Hepatocyte (in vitro differentiated cells): Measurements from ENCODE around the gene SOX21. TPM values are rescaled to one million over a fixed set of nuclear protein-coding genes. Genes with fewer than 3 reads are reported as not detected.
A peak's percentile ranks its signal among the peaks of the same experiment; 100 is the strongest.

Source experiments
- DNase-seq: peaks from one replicate; pipeline ENCODE4 v3.0.0-alpha.2; 2016; ENCODE audit warnings: low spot score
- H2AFZ ChIP-seq: fragments of 200-600 bp; sonication (generic); 2 replicates; pipeline ENCODE4 v1.6.0; 2016; ENCODE audit warnings: antibody characterized with exemption, mild to moderate bottlenecking
- H3K27ac ChIP-seq: fragments of 200-600 bp; sonication (generic); 2 replicates; pipeline ENCODE4 v1.5.1; 2016; ENCODE audit warnings: mild to moderate bottlenecking
- H3K27me3 ChIP-seq: fragments of 200-600 bp; sonication (generic); 2 replicates; pipeline ENCODE4 v1.6.1; 2016
- H3K36me3 ChIP-seq: fragments of 200-600 bp; sonication (generic); replicated peaks from 2 replicates; pipeline ENCODE4 v1.5.1; 2016; ENCODE audit warnings: low read depth; ENCODE audit not compliant: insufficient read depth
- H3K4me1 ChIP-seq: fragments of 200-600 bp; sonication (generic); 2 replicates; pipeline ENCODE4 v1.5.1; 2016; ENCODE audit warnings: mild to moderate bottlenecking, moderate library complexity; ENCODE audit not compliant: insufficient read depth
- H3K4me2 ChIP-seq: fragments of 200-600 bp; sonication (generic); 2 replicates; pipeline ENCODE4 v1.6.0; 2016
- H3K4me3 ChIP-seq: fragments of 200-600 bp; sonication (generic); 2 replicates; pipeline ENCODE4 v1.5.1; 2016; ENCODE audit warnings: mild to moderate bottlenecking
- H3K79me2 ChIP-seq: fragments of 200-600 bp; sonication (generic); 2 replicates; pipeline ENCODE4 v1.6.0; 2017; ENCODE audit warnings: mild to moderate bottlenecking
- H3K9me2 ChIP-seq: fragments of 200-600 bp; sonication (generic); replicated peaks from 2 replicates; pipeline ENCODE4 v1.6.0; 2017; ENCODE audit warnings: mild to moderate bottlenecking; ENCODE audit not compliant: insufficient read depth
- H3K9me3 ChIP-seq: fragments of 200-600 bp; sonication (generic); 2 replicates; pipeline ENCODE4 v1.5.1; 2016; ENCODE audit warnings: low read depth, mild to moderate bottlenecking
- H4K20me1 ChIP-seq: fragments of 200-600 bp; sonication (generic); 2 replicates; pipeline ENCODE4 v1.6.0; 2016; ENCODE audit warnings: mild to moderate bottlenecking; ENCODE audit not compliant: insufficient read depth, poor library complexity, severe bottlenecking
- EZH2 ChIP-seq: fragments of 200-600 bp; sonication (generic); IDR thresholded peaks from 2 replicates; pipeline ENCODE4 v1.6.1; 2016; ENCODE audit warnings: antibody characterized with exemption, mild to moderate bottlenecking, borderline replicate concordance
- EZH2phosphoT487 ChIP-seq: fragments of 200-600 bp; sonication (generic); IDR thresholded peaks from one replicate; pipeline ENCODE4 v1.6.1; 2018; ENCODE audit warnings: antibody characterized with exemption, mild to moderate bottlenecking, low read depth, moderate library complexity; ENCODE audit not compliant: unreplicated experiment, severe bottlenecking
- WGBS: methylation state at CpG from one replicate; pipeline ENCODE4 v1.1.6; 2016; ENCODE audit warnings: low lambda C conversion rate; ENCODE audit errors: missing lambda C conversion rate; 5-methylcytosine and 5-hydroxymethylcytosine counted together
- polyA plus RNA-seq: library from polyadenylated mRNA; unstranded; fragments of >200 nt; fragmentation: Nextera tagmentation; extraction: Ambion mirVana; gene quantifications from 2 replicates; pipeline ENCODE4 v1.2.1, GENCODE V29; 2016
- small RNA-seq: library from RNA; depleted of rRNA; stranded (forward); fragments of <200 nt; gene quantifications from one replicate; pipeline ENCODE3, GENCODE V24; 2014
- total RNA-seq: library from RNA; depleted of rRNA; stranded (reverse); fragments of >200 nt; gene quantifications from 2 replicates; pipeline ENCODE4 v1.2.3, GENCODE V29; 2014
- TF ChIP-seq, protein P1 (sequence below): fragments of 200-600 bp; sonication (generic); IDR thresholded peaks from 2 replicates; pipeline ENCODE4 v1.5.1; 2016; ENCODE audit warnings: antibody characterized with exemption, mild to moderate bottlenecking; ENCODE audit not compliant: poor library complexity

Gene SOX21
- total and polyA plus RNA-seq, 2 experiments from 2014 or later: 0.65 to 0.90 TPM

DNA sequence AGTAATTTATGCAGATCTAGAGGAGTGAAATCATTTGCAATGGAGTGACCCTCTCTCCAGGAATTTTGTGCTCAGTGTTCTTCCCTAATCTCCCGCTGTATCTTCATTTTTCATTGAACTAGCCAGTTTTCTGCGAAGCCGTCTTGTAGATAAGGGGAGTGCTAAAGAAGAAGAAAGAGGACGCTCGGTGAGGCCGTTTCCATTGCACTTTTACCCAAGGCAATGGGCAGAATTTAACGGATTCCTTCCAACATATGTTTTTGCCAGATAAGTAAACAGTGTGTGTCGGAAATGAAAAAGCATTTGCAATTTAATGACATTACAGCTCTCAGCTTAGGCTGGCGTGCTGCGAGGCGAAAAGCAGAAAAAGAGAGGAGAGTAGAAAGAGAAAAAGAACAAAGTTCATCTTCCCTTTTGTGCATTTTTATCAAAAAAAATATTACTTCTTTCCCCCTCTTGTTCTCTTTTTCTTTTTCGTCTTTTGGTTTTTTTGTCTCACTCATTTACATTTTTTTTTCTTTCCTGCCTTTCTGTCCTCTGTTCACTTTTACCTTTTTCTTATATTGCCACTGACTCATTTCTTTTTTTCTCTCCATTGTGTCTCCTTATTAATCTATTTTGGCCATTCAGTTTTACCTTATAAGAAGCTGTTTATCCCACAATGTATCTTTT is 49.9 kb downstream of the SOX21 start:
- H3K79me2 ChIP-seq: no peaks in the 10 kb centered on the region
- no peaks in the 10 kb centered on the region for H3K9me3 ChIP-seq
- no peaks in the 10 kb centered on the region for H4K20me1 ChIP-seq
- no peaks in the 10 kb centered on the region for H3K9me2 ChIP-seq
- WGBS: 33% methylated on average over 12 of the region's 12 CpGs
- H3K4me1 ChIP-seq: peaks cover 16% of the 10 kb centered on the region
- H3K36me3 ChIP-seq: no peaks in the 10 kb centered on the region
- no peak for DNase-seq
- no peak overlapping the region for H2AFZ ChIP-seq
- H3K27me3 ChIP-seq: peaks cover 59% of the 10 kb centered on the region
- H3K4me2 ChIP-seq: peak overlapping the region; percentile 57
- H3K27ac ChIP-seq: no peak overlapping the region
- no peak for TF ChIP-seq EZH2phosphoT487
- TF ChIP-seq, protein P1, sequence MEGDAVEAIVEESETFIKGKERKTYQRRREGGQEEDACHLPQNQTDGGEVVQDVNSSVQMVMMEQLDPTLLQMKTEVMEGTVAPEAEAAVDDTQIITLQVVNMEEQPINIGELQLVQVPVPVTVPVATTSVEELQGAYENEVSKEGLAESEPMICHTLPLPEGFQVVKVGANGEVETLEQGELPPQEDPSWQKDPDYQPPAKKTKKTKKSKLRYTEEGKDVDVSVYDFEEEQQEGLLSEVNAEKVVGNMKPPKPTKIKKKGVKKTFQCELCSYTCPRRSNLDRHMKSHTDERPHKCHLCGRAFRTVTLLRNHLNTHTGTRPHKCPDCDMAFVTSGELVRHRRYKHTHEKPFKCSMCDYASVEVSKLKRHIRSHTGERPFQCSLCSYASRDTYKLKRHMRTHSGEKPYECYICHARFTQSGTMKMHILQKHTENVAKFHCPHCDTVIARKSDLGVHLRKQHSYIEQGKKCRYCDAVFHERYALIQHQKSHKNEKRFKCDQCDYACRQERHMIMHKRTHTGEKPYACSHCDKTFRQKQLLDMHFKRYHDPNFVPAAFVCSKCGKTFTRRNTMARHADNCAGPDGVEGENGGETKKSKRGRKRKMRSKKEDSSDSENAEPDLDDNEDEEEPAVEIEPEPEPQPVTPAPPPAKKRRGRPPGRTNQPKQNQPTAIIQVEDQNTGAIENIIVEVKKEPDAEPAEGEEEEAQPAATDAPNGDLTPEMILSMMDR: no peak
- no peak for TF ChIP-seq EZH2
- no peak overlapping the region for H3K4me3 ChIP-seq

DNA sequence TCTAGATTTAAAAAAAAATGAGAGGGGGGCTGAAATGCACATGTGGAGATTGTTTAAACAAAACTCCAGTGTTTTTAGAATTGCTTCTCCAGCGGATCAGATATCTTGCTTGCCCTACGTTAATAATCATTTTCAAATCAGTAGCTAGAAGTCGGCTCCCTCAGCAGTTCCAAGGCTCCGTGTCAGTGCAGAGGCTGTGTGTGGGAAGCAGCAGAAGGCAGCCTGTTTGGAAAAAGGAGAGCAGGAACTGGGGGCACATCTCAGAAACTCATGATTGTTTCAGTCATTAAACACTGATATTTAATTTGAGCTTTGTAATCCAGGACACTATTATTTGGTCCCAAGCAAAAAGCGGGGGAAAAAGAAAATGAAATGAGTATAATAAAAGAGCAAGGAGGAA is 50.9 kb downstream of the SOX21 start:
- TF ChIP-seq EZH2phosphoT487: no peak
- TF ChIP-seq EZH2: no peak
- TF ChIP-seq, protein P1: no peak
- WGBS: 29% methylated on average over 5 of the region's 5 CpGs
- H3K27me3 ChIP-seq: peaks cover 51% of the 10 kb centered on the region

DNA sequence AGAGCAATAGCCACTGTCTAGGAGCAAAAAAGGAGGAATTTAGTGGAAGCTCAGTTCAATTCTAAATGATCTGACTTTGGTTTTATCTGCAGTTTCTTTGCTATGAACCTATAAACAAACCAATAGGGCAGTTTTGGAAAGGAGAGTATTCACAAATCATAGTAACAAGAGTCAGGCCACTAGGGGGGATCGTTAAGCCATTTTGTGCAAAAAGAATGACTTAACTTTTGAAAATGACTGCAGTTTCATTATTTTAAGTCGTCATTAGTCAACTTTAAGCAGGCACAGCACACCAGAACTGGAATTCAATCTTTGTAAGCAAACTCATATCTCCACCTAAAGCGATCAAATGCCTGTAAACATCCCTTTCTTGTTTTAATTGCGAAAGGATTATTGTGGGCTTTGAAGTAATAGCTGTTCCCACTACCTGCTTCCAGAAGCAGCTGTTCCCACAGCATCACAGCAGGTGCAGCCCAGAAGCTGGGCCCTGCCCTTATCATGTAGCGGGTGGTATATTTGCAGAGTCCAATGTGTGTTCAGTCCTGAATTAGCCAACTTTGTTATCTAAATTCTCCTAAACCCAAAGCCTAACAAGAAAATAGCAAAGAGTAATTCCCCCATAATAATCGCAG is 51.5 kb downstream of the SOX21 start:
- H3K27ac ChIP-seq: no peak overlapping the region
- peaks cover 16% of the 10 kb centered on the region for H3K4me1 ChIP-seq
- H3K9me2 ChIP-seq: no peaks in the 10 kb centered on the region
- WGBS: 20% methylated on average over 6 of the region's 6 CpGs
- H3K27me3 ChIP-seq: peaks cover 45% of the 10 kb centered on the region
- TF ChIP-seq EZH2: no peak
- TF ChIP-seq, protein P1: peak; percentile 38
- DNase-seq: no peak
- peak overlapping the region; percentile 48 for H3K4me2 ChIP-seq
- no peak overlapping the region for H3K4me3 ChIP-seq
- no peak overlapping the region for H2AFZ ChIP-seq
- H3K9me3 ChIP-seq: no peaks in the 10 kb centered on the region
- H3K79me2 ChIP-seq: no peaks in the 10 kb centered on the region
- H4K20me1 ChIP-seq: no peaks in the 10 kb centered on the region
- H3K36me3 ChIP-seq: no peaks in the 10 kb centered on the region

More for the DNA sequence above, 50.9 kb downstream of the SOX21 start:
- H4K20me1 ChIP-seq: no peaks in the 10 kb centered on the region
- no peak overlapping the region for H3K4me3 ChIP-seq
- H3K27ac ChIP-seq: no peak overlapping the region
- no peak overlapping the region for H2AFZ ChIP-seq
- H3K9me3 ChIP-seq: no peaks in the 10 kb centered on the region
- H3K4me2 ChIP-seq: peak overlapping the region; percentile 48
- H3K36me3 ChIP-seq: no peaks in the 10 kb centered on the region
- H3K79me2 ChIP-seq: no peaks in the 10 kb centered on the region
- H3K4me1 ChIP-seq: peaks cover 16% of the 10 kb centered on the region
- DNase-seq: no peak
- no peaks in the 10 kb centered on the region for H3K9me2 ChIP-seq

Small RNAs within 50 kb of the gene (small RNA-seq; reads per million reads assigned to genes)
- not detected for gene RN7SL585P

Other genes with a start within 250 kb of the SOX21 start
- not detected in 2 replicates for gene DCT, start 232.9 kb downstream of the SOX21 start, total RNA-seq
- not detected in 2 replicates for gene DCT, start 232.9 kb downstream of the SOX21 start, polyA plus RNA-seq
- gene TGDS, start 116.4 kb downstream of the SOX21 start, total RNA-seq: 21.5 and 25.3 TPM in 2 replicates
- gene TGDS, start 116.4 kb downstream of the SOX21 start, polyA plus RNA-seq: 7.8 and 8.6 TPM in 2 replicates
- gene GPR180, start 110.7 kb downstream of the SOX21 start, total RNA-seq: 12.3 and 12.9 TPM in 2 replicates
- gene GPR180, start 110.7 kb downstream of the SOX21 start, polyA plus RNA-seq: 5.6 and 5.7 TPM in 2 replicates